Right lobe of liver (tissue), 6 donors: ENCODE data around the gene KLHL41. TPM values are rescaled to one million over a fixed set of nuclear protein-coding genes. Genes with fewer than 3 reads are reported as not detected.
"Not testable (repeated sequence)": the region's sequence is repeated elsewhere in the genome, so short reads cannot be mapped to it uniquely, and the experiment has no call there.

Experiments used
- ATAC-seq, 4 donors: fragments of 200-7000 bp; cut with Tn5 transposase; one replicate each; pipeline ENCODE4 v1.9.1; 2020; ENCODE audit warnings: mild to moderate bottlenecking in 4 of 4, moderate library complexity in 4 of 4
- DNase-seq, 3 donors: peaks; one replicate each; pipeline ENCODE4 v3.0.0-alpha.2; 2020
- H3K27ac ChIP-seq, 3 donors: fragments of 200-600 bp; one replicate each; pipeline ENCODE4 v1.8.0; 2022
- H3K27me3 ChIP-seq, 2 donors: fragments of 200-600 bp; one replicate each; pipeline ENCODE4 v1.8.0; 2022
- H3K36me3 ChIP-seq, 4 donors: fragments of 200-600 bp; sonication (generic) in 1 of 4; one replicate each; pipeline versions ENCODE4 v1.5.1 to v1.8.0; 2017 to 2022; ENCODE audit warnings: control low read depth in 1 of 4
- H3K4me1 ChIP-seq, 4 donors: fragments of 200-600 bp; sonication (generic) in 1 of 4; one replicate each; pipeline versions ENCODE4 v1.5.1 to v1.8.0; 2017 to 2022; ENCODE audit warnings: control low read depth in 1 of 4
- H3K4me3 ChIP-seq, 3 donors: fragments of 200-600 bp; one replicate each; pipeline ENCODE4 v1.8.0; 2022
- H3K9me3 ChIP-seq, 4 donors: fragments of 200-600 bp; sonication (generic) in 1 of 4; one replicate each; pipeline versions ENCODE4 v1.5.1 to v1.8.0; 2017 to 2022; ENCODE audit warnings: control low read depth in 1 of 4
- CTCF ChIP-seq, 4 donors: fragments of 200-600 bp in 3 of 4; fragments of 450-650 bp in 1 of 4; IDR thresholded peaks; one replicate each; pipeline versions ENCODE4 v1.5.1 to v1.8.0; 2016 to 2022; ENCODE audit warnings: antibody characterized with exemption in 4 of 4, mild to moderate bottlenecking in 2 of 4
- POLR2A ChIP-seq: fragments of 450-650 bp; IDR thresholded peaks from one replicate; pipeline ENCODE4 v1.6.1; 2017; ENCODE audit warnings: antibody characterized with exemption, mild to moderate bottlenecking
- WGBS: methylation state at CpG from one replicate; pipeline ENCODE4 v1.1.6; 2018; ENCODE audit warnings: low coverage, low lambda C conversion rate; ENCODE audit not compliant: insufficient coverage; ENCODE audit errors: missing lambda C conversion rate; 5-methylcytosine and 5-hydroxymethylcytosine counted together
- intact Hi-C, 2 donors: fragments of 100-400 bp; cut with DNase I; formaldehyde crosslinking; loops; one replicate each; pipeline versions ENCODE4 v1.11.2 to v1.14.1; 2022
- total RNA-seq, 6 experiments: library from RNA; depleted of rRNA in 2 of 6; stranded (reverse); fragments of >200 nt in 2 of 6; fragmentation: NEBNext Ultra II Directional in 3 of 6; extraction: Animal tissue kit (Norgen Biotek cat#: 25700) in 3 of 6; gene quantifications; one replicate each; pipeline versions ENCODE4 v1.1.0 to v1.2.4, GENCODE V29; 2016 to 2023
- donor health status: DM: no; HTN: yes; CAD: no.
- donor health status: DM: no; HTN: no; CAD: no.
- donor health status: DM: no; HTN: no; CAD: no.
- donor health status: DM: no; HTN: yes; CAD: no.
- donor health status: DM: no; HTN: yes; CAD: no.

Gene KLHL41
- total RNA-seq, 6 experiments from 2014 or later: 0.22 to 3.7 (median 0.30) TPM

- intact Hi-C loops: no loop called here
- 92% methylated on average over 1 of the region's 1 CpG for WGBS
- no peaks in the 10 kb centered on the region for H3K27me3 ChIP-seq
- no peak for DNase-seq
- H3K4me1 ChIP-seq: no peaks in the 10 kb centered on the region
- H3K9me3 ChIP-seq: no peaks in the 10 kb centered on the region
- H3K27ac ChIP-seq: no peak overlapping the region
- no peak for ATAC-seq
- TF ChIP-seq CTCF (IDR thresholded peaks at IDR 0.05) (no peak), POLR2A (no peak)
- H3K36me3 ChIP-seq: no peaks in the 10 kb centered on the region
- H3K4me3 ChIP-seq: no peak overlapping the region
These were observed 2.3 kb downstream of the KLHL41 start for GRCh38 chr2:169511818-169512217.

GRCh38 chr2:169512525-169512924 lies 3.0 kb downstream of the KLHL41 start:
- no peak overlapping the region for H3K27ac ChIP-seq
- DNase-seq (no peak), ATAC-seq (no peak)
- no peaks in the 10 kb centered on the region for H3K9me3 ChIP-seq
- no peaks in the 10 kb centered on the region for H3K36me3 ChIP-seq
- no peaks in the 10 kb centered on the region for H3K4me1 ChIP-seq
- intact Hi-C loops: no loop called here
- TF ChIP-seq POLR2A: no peak
- 86% methylated on average over 2 of the region's 2 CpGs for WGBS
- H3K4me3 ChIP-seq: no peak overlapping the region
- no peaks in the 10 kb centered on the region for H3K27me3 ChIP-seq

- ATAC-seq (no peak), DNase-seq (no peak)
- H3K27ac ChIP-seq: no peak overlapping the region
- intact Hi-C loops: no loop called here
- 100% methylated on average over 1 of the region's 1 CpG for WGBS
- H3K4me1 ChIP-seq: no peaks in the 10 kb centered on the region
- no peak for TF ChIP-seq CTCF (IDR thresholded peaks at IDR 0.05)
- no peak for TF ChIP-seq POLR2A
- H3K9me3 ChIP-seq: no peaks in the 10 kb centered on the region
- no peaks in the 10 kb centered on the region for H3K27me3 ChIP-seq
- H3K36me3 ChIP-seq: no peaks in the 10 kb centered on the region
- H3K4me3 ChIP-seq: no peak overlapping the region
These were observed 3.6 kb downstream of the KLHL41 start for GRCh38 chr2:169513094-169513493.

- no peak for TF ChIP-seq CTCF (IDR thresholded peaks at IDR 0.05)
- Histone ChIP-seq H3K36me3 (no peaks in the 10 kb centered on the region), H3K9me3 (no peaks in the 10 kb centered on the region), H3K27me3 (no peaks in the 10 kb centered on the region), H3K4me3 (no peak overlapping the region), H3K27ac (no peak overlapping the region), H3K4me1 (no peaks in the 10 kb centered on the region)
- DNase-seq (no peak), ATAC-seq (peak in 1 of 4 donors; percentile 19)
- intact Hi-C loops: no loop called here
- 53% methylated on average over 3 of the region's 3 CpGs for WGBS
These were observed 4.4 kb downstream of the KLHL41 start for GRCh38 chr2:169513926-169514325.

- DNase-seq, H3K9me3 ChIP-seq, intact Hi-C loops, H3K4me3 ChIP-seq, H3K36me3 ChIP-seq, ATAC-seq, H3K27me3 ChIP-seq, H3K27ac ChIP-seq, H3K4me1 ChIP-seq: not testable (repeated sequence)
- 78% methylated on average over 3 of the region's 7 CpGs for WGBS
These were observed 5.3 kb downstream of the KLHL41 start for GRCh38 chr2:169514758-169515157.

GRCh38 chr2:169516488-169516995 lies 7.0 kb downstream of the KLHL41 start:
- 90% methylated on average over 9 of the region's 10 CpGs for WGBS

More at GRCh38 chr2:169516488-169516995, 7.0 kb downstream of the KLHL41 start:
- ATAC-seq, H3K27ac ChIP-seq, H3K4me3 ChIP-seq, H3K9me3 ChIP-seq, H3K36me3 ChIP-seq, H3K4me1 ChIP-seq, H3K27me3 ChIP-seq, intact Hi-C loops, DNase-seq: not testable (repeated sequence)
